GM12878 (cell line): Measurements from ENCODE around the gene GRK5. TPM values are rescaled to one million over a fixed set of nuclear protein-coding genes. Genes with fewer than 3 reads are reported as not detected.

Source experiments
- E4F1 ChIP-seq: fragments of 450-650 bp; IDR thresholded peaks from 2 replicates; pipeline ENCODE4 v1.6.1; 2018; ENCODE audit warnings: borderline replicate concordance, mild to moderate bottlenecking; ENCODE audit not compliant: partially characterized antibody
- IKZF1 ChIP-seq: fragments of 450-650 bp; conservative IDR thresholded peaks from 2 replicates; pipeline ENCODE4 v1.6.1; 2017; ENCODE audit warnings: antibody characterized with exemption, mild to moderate bottlenecking
- NR2F1 ChIP-seq: fragments of 450-650 bp; conservative IDR thresholded peaks from 2 replicates; pipeline ENCODE4 v1.6.1; 2017; ENCODE audit warnings: mild to moderate bottlenecking
- PRDM15 ChIP-seq: fragments of 450-650 bp; formaldehyde crosslinking; IDR thresholded peaks from 2 replicates; pipeline ENCODE4 v1.4.0; 2020; ENCODE audit warnings: mild to moderate bottlenecking, moderate library complexity
- ZNF592 ChIP-seq: fragments of 450-650 bp; IDR thresholded peaks from 2 replicates; pipeline ENCODE4 v1.6.1; 2017; ENCODE audit warnings: mild to moderate bottlenecking, moderate library complexity
- polyA plus RNA-seq, 11 experiments: library from polyadenylated mRNA; depleted of rRNA in 4 of 11; unstranded in 6 of 11; stranded (reverse) in 5 of 11; fragments of >200 nt; fragmentation: Nextera tagmentation in 4 of 11; fragmentation: Illumina TruSeq in 1 of 11; extraction: Ambion mirVana in 4 of 11; extraction: Trizol in 1 of 11; gene quantifications; 1 replicate in 1 of 11; 2 replicates in 10 of 11; pipeline versions ENCODE4 v1.2.1 to v1.2.3, GENCODE V29; 2011 to 2016; ENCODE audit warnings: inconsistent platforms in 2 of 11, missing spikeins in 2 of 11, low read depth in 1 of 11
- total RNA-seq, 4 experiments: library from RNA; depleted of rRNA in 3 of 4; stranded (reverse); fragments of >200 nt in 3 of 4; fragmentation: Illumina TruSeq in 1 of 4; extraction: Trizol in 1 of 4; gene quantifications; 2 replicates each; pipeline versions ENCODE4 v1.2.1 to v1.2.3, GENCODE V29; 2013 to 2021

GRK5 gene
- total and polyA plus RNA-seq, 10 of the 15 experiments (the other 5 are each of a cell fraction or from before 2014, with no cell fraction given): 0.11 to 22.1 (median 10.0) TPM

GRCh38 chr10:119362122-119362521, 154.8 kb downstream of the GRK5 start (continued):
- TF ChIP-seq ZNF592 (no peak), NR2F1 (no peak), E4F1 (no peak), PRDM15 (CRISPR knock-in tag) (no peak), IKZF1 (no peak)
